CD4-positive, alpha-beta T cell (primary cell): ENCODE measurements around the gene PGGT1B. TPM values are rescaled to one million over a fixed set of nuclear protein-coding genes. Genes with fewer than 3 reads are reported as not detected.

Experiments used
- ATAC-seq: fragments of 200-7000 bp; cut with Tn5 transposase; one replicate; pipeline ENCODE4 v1.10.0; 2022; ENCODE audit warnings: mild to moderate bottlenecking; ENCODE audit not compliant: poor library complexity
- CTCF ChIA-PET: fragments of 350-600 bp; sonication (Branson Sonifier 250); formaldehyde crosslinking; loops from one replicate; lab custom pipeline; 2021; ENCODE audit warnings: antibody characterized with exemption, inconsistent platforms; lab: Charles Lee
- POLR2A ChIA-PET: fragments of 350-600 bp; sonication (Branson Sonifier 250); formaldehyde crosslinking; loops from one replicate; lab custom pipeline; 2021; ENCODE audit warnings: antibody characterized with exemption, inconsistent platforms; lab: Charles Lee
- DNase-seq, 14 experiments: peaks; one replicate each; pipeline ENCODE4 v3.0.0-alpha.2; 2013 to 2020; ENCODE audit warnings: mixed read lengths in 2 of 14
- H3K27ac ChIP-seq, 2 donors: one replicate each; pipeline versions ENCODE4 v1.5.1 to v1.7.0; 2013; ENCODE audit warnings: low read length in 2 of 2, low read depth in 1 of 2, mild to moderate bottlenecking in 1 of 2
- H3K27me3 ChIP-seq, 2 experiments: 1 replicate in 1 of 2; 2 replicates in 1 of 2; pipeline versions ENCODE4 v1.6.1 to v1.7.0; 2013; ENCODE audit warnings: low read length in 2 of 2, control low read depth in 1 of 2, mild to moderate bottlenecking in 1 of 2, moderate library complexity in 1 of 2; ENCODE audit not compliant: insufficient read depth in 2 of 2, control insufficient read depth in 1 of 2
- H3K36me3 ChIP-seq: one replicate; pipeline ENCODE4 v1.6.1; 2013; ENCODE audit warnings: low read length, control low read depth; ENCODE audit not compliant: insufficient read depth
- H3K4me1 ChIP-seq: one replicate; pipeline ENCODE4 v1.6.1; 2013; ENCODE audit warnings: low read length, control low read depth; ENCODE audit not compliant: insufficient read depth
- H3K4me3 ChIP-seq: one replicate; pipeline ENCODE4 v1.5.1; 2013; ENCODE audit warnings: mild to moderate bottlenecking, low read length, moderate library complexity
- H3K9me3 ChIP-seq, 2 experiments: 1 replicate in 1 of 2; 2 replicates in 1 of 2; pipeline versions ENCODE4 v1.6.1 to v1.7.0; 2013; ENCODE audit warnings: low read length in 2 of 2, mild to moderate bottlenecking in 2 of 2, control low read depth in 1 of 2, moderate library complexity in 1 of 2; ENCODE audit not compliant: control insufficient read depth in 1 of 2, insufficient read depth in 1 of 2
- H3K27ac Mint-ChIP-seq: one replicate; pipeline ENCODE4 v1.8.0; 2020; ENCODE audit warnings: mixed read lengths
- H3K27me3 Mint-ChIP-seq: one replicate; pipeline ENCODE4 v1.8.0; 2021; ENCODE audit warnings: mixed read lengths
- H3K36me3 Mint-ChIP-seq: one replicate; pipeline ENCODE4 v1.8.0; 2021; ENCODE audit warnings: low read depth, mixed read lengths
- H3K4me1 Mint-ChIP-seq: one replicate; pipeline ENCODE4 v1.8.0; 2021; ENCODE audit warnings: low read depth, mixed read lengths
- H3K4me3 Mint-ChIP-seq: one replicate; pipeline ENCODE4 v1.8.0; 2020; ENCODE audit warnings: mild to moderate bottlenecking, mixed read lengths
- H3K9me3 Mint-ChIP-seq: one replicate; pipeline ENCODE4 v1.8.0; 2020; ENCODE audit warnings: mixed read lengths
- CTCF ChIP-seq: fragments of 200-600 bp; IDR thresholded peaks from one replicate; pipeline ENCODE4 v1.8.0; 2022; ENCODE audit warnings: antibody characterized with exemption, mild to moderate bottlenecking
- intact Hi-C, 2 experiments: fragments of 100-400 bp; cut with DNase I in 1 of 2; cut with micrococcal nuclease in 1 of 2; formaldehyde crosslinking; loops; one replicate each; pipeline versions ENCODE4 v1.15.1 to v1.9.0; 2023 to 2025; cut with DNase I, micrococcal nuclease
- total RNA-seq, 174 experiments: library from RNA in 2 of 174; stranded (reverse) in 2 of 174; gene quantifications; one replicate each; pipeline ENCODE4 v1.2.3 and lab custom pipeline; 2021 to 2026

The PGGT1B gene
- total RNA-seq, 2 experiments from 2014 or later, result 37.5 to 39.3 TPM

GRCh38 chr5:115229606-115230005 lies 33.1 kb downstream of the PGGT1B start:
- Mint-ChIP-seq H3K27ac (no peak overlapping the region), H3K9me3 (no peaks in the 10 kb centered on the region), H3K27me3 (no peaks in the 10 kb centered on the region), H3K4me3 (no peak overlapping the region), H3K36me3 (peaks cover 89% of the 10 kb centered on the region), H3K4me1 (no peaks in the 10 kb centered on the region)
- intact Hi-C loops, result loop anchor here in 1 of 2 experiments (2.0 kb wide), 1 partner anchor 17 kb away; no protein-coding TSS in a partner anchor
- no peaks in the 10 kb centered on the region for H3K9me3 ChIP-seq
- ChIA-PET POLR2A (no interaction called here), CTCF (no interaction called here)
- DNase-seq (no peak), ATAC-seq (no peak)
- peaks cover 52% of the 10 kb centered on the region for H3K36me3 ChIP-seq
- H3K4me3 ChIP-seq, result no peak overlapping the region
- TF ChIP-seq CTCF, result no peak
- H3K4me1 ChIP-seq, result no peaks in the 10 kb centered on the region
- H3K27ac ChIP-seq, result no peak overlapping the region
- no peaks in the 10 kb centered on the region for H3K27me3 ChIP-seq

GRCh38 chr5:115227281-115227680 lies 35.4 kb downstream of the PGGT1B start:
- Mint-ChIP-seq H3K4me1 (peaks cover 4% of the 10 kb centered on the region), H3K27me3 (no peaks in the 10 kb centered on the region), H3K9me3 (no peaks in the 10 kb centered on the region), H3K36me3 (peaks cover 87% of the 10 kb centered on the region), H3K27ac (no peak overlapping the region), H3K4me3 (no peak overlapping the region)
- ATAC-seq, result no peak
- Histone ChIP-seq H3K4me1 (no peaks in the 10 kb centered on the region), H3K27me3 (no peaks in the 10 kb centered on the region), H3K9me3 (no peaks in the 10 kb centered on the region), H3K27ac (no peak overlapping the region), H3K36me3 (peaks cover 62% of the 10 kb centered on the region), H3K4me3 (no peak overlapping the region)
- intact Hi-C loops, result no loop called here
- ChIA-PET CTCF (no interaction called here), POLR2A (no interaction called here)
- TF ChIP-seq CTCF, result no peak
- no peak for DNase-seq

GRCh38 chr5:115214541-115214940 lies 48.1 kb downstream of the PGGT1B start:
- CTCF ChIA-PET, result no interaction called here
- no peak overlapping the region for H3K27ac ChIP-seq
- H3K27me3 ChIP-seq, result no peaks in the 10 kb centered on the region
- H3K36me3 Mint-ChIP-seq, result peaks cover 72% of the 10 kb centered on the region
- no peak overlapping the region for H3K4me3 Mint-ChIP-seq
- peaks cover 31% of the 10 kb centered on the region for H3K36me3 ChIP-seq
- no peak overlapping the region for H3K27ac Mint-ChIP-seq
- no peak for TF ChIP-seq CTCF
- no peaks in the 10 kb centered on the region for H3K9me3 ChIP-seq
- intact Hi-C loops, result no loop called here
- H3K4me1 ChIP-seq, result no peaks in the 10 kb centered on the region
- no peak for DNase-seq
- ATAC-seq, result no peak
- H3K27me3 Mint-ChIP-seq, result no peaks in the 10 kb centered on the region
- H3K4me1 Mint-ChIP-seq, result peaks cover 10% of the 10 kb centered on the region
- POLR2A ChIA-PET, result no interaction called here
- no peak overlapping the region for H3K4me3 ChIP-seq
- H3K9me3 Mint-ChIP-seq, result no peaks in the 10 kb centered on the region
